Activated naive CD4-positive, alpha-beta T cell treated with anti-CD3 and anti-CD28 coated beads, Interleukin-2, amount 10 ng/mL, durations not matched to agents 7 days and 5 days (primary cell): ENCODE data around the gene INHBC.

ENCODE experiments used
- CTCF ChIA-PET: fragments of 350-600 bp; sonication (Branson Sonifier 250); formaldehyde crosslinking; loops from one replicate; lab custom pipeline; 2021; ENCODE audit warnings: antibody characterized with exemption; lab: Charles Lee
- DNase-seq: peaks from one replicate; pipeline ENCODE4 v3.0.0-alpha.2; 2020
- H3K27ac Mint-ChIP-seq: one replicate; pipeline ENCODE4 v1.8.0; 2021; ENCODE audit warnings: mild to moderate bottlenecking, moderate library complexity, mixed read lengths
- H3K27me3 Mint-ChIP-seq: one replicate; pipeline ENCODE4 v1.8.0; 2021; ENCODE audit warnings: mild to moderate bottlenecking, mixed read lengths
- H3K36me3 Mint-ChIP-seq: one replicate; pipeline ENCODE4 v1.8.0; 2021; ENCODE audit warnings: mixed read lengths
- H3K4me1 Mint-ChIP-seq: one replicate; pipeline ENCODE4 v1.8.0; 2021; ENCODE audit warnings: mixed read lengths
- H3K4me3 Mint-ChIP-seq: one replicate; pipeline ENCODE4 v1.8.0; 2021; ENCODE audit warnings: mild to moderate bottlenecking, moderate library complexity, mixed read lengths
- H3K9me3 Mint-ChIP-seq: one replicate; pipeline ENCODE4 v1.8.0; 2021; ENCODE audit warnings: mixed read lengths

The INHBC gene

GRCh38 chr12:57452181-57452936 is 17.8 kb downstream of the INHBC start:
- no peak for DNase-seq
- Mint-ChIP-seq H3K36me3 (no peaks in the 10 kb centered on the region), H3K9me3 (no peaks in the 10 kb centered on the region), H3K27ac (no peak overlapping the region), H3K4me1 (peaks cover 18% of the 10 kb centered on the region), H3K4me3 (no peak overlapping the region), H3K27me3 (peaks cover 48% of the 10 kb centered on the region)
- CTCF ChIA-PET: interaction anchor here (0.6 to 7.1 kb wide), 37 partner anchors 8 to 266 kb away, joined by 3 to 90 read pairs (median 4); partner anchors contain the start of genes INHBC, NXPH4 and STAC3

GRCh38 chr12:57452937-57453509 is 18.4 kb downstream of the INHBC start:
- H3K9me3 Mint-ChIP-seq: no peaks in the 10 kb centered on the region
- CTCF ChIA-PET: interaction anchor here (0.6 to 7.1 kb wide), 35 partner anchors 8 to 267 kb away, joined by 3 to 90 read pairs (median 4); partner anchors contain the start of genes INHBC, NXPH4 and STAC3
- no peak overlapping the region for H3K27ac Mint-ChIP-seq
- peaks cover 48% of the 10 kb centered on the region for H3K27me3 Mint-ChIP-seq
- H3K4me1 Mint-ChIP-seq: peaks cover 18% of the 10 kb centered on the region
- peak; percentile 74 for DNase-seq
- no peaks in the 10 kb centered on the region for H3K36me3 Mint-ChIP-seq
- no peak overlapping the region for H3K4me3 Mint-ChIP-seq

- H3K27me3 Mint-ChIP-seq: peaks cover 54% of the 10 kb centered on the region
These were observed 19.6 kb downstream of the INHBC start for GRCh38 chr12:57454213-57454565.

GRCh38 chr12:57454566-57455373 is 20.2 kb downstream of the INHBC start, which contains the start of gene INHBE:
TSS of gene INHBE (plus strand) at chr12:57455307. CDS start at chr12:57455537, 230 bp downstream.
- Mint-ChIP-seq H3K4me3 (no peak within 1 kb of the TSS), H3K27me3 (peaks cover 60% of the 10 kb centered on the region), H3K27ac (peak within 1 kb of the TSS; percentile 38), H3K4me1 (peaks cover 32% of the 10 kb centered on the region), H3K9me3 (no peaks in the 10 kb centered on the region), H3K36me3 (no peaks in the 10 kb centered on the region)
- DNase-seq: no peak
- CTCF ChIA-PET: interaction anchor here (0.6 to 7.1 kb wide), 21 partner anchors 9 to 965 kb away, joined by 3 to 90 read pairs (median 5); partner anchors contain the start of gene INHBC

More at GRCh38 chr12:57454213-57454565, 19.6 kb downstream of the INHBC start:
- Mint-ChIP-seq H3K4me3 (no peak overlapping the region), H3K36me3 (no peaks in the 10 kb centered on the region), H3K9me3 (no peaks in the 10 kb centered on the region), H3K27ac (no peak overlapping the region), H3K4me1 (peaks cover 29% of the 10 kb centered on the region)
- DNase-seq: no peak
- CTCF ChIA-PET: interaction anchor here (0.8 to 7.1 kb wide), 15 partner anchors 9 to 239 kb away, joined by 3 to 90 read pairs (median 12); partner anchors contain the start of genes INHBC and NXPH4

- Mint-ChIP-seq H3K36me3 (no peaks in the 10 kb centered on the region), H3K27ac (peak overlapping the region; percentile 38)
- CTCF ChIA-PET: interaction anchor here (0.6 to 7.1 kb wide), 25 partner anchors 10 to 964 kb away, joined by 3 to 90 read pairs (median 4); partner anchors contain the start of gene INHBC
These were observed 21.0 kb downstream of the INHBC start for GRCh38 chr12:57455374-57456144.

GRCh38 chr12:57456145-57456700 is 21.6 kb downstream of the INHBC start:
- H3K36me3 Mint-ChIP-seq: no peaks in the 10 kb centered on the region
- CTCF ChIA-PET: interaction anchor here (0.5 to 7.1 kb wide), 25 partner anchors 10 to 391 kb away, joined by 3 to 90 read pairs (median 4); partner anchors contain the start of gene INHBC

More at GRCh38 chr12:57455374-57456144, 21.0 kb downstream of the INHBC start:
- no peak for DNase-seq
- Mint-ChIP-seq H3K27me3 (peaks cover 67% of the 10 kb centered on the region), H3K9me3 (no peaks in the 10 kb centered on the region), H3K4me3 (no peak overlapping the region), H3K4me1 (peaks cover 37% of the 10 kb centered on the region)

GRCh38 chr12:57456737-57457490 is 22.3 kb downstream of the INHBC start:
- Mint-ChIP-seq H3K9me3 (no peaks in the 10 kb centered on the region), H3K27me3 (peaks cover 74% of the 10 kb centered on the region), H3K27ac (no peak overlapping the region), H3K4me3 (no peak overlapping the region), H3K36me3 (no peaks in the 10 kb centered on the region), H3K4me1 (peaks cover 47% of the 10 kb centered on the region)
- CTCF ChIA-PET: interaction anchor here (0.5 to 7.1 kb wide), 12 partner anchors 9 to 392 kb away, joined by 3 to 90 read pairs (median 6); partner anchors contain the start of gene INHBC
- DNase-seq: no peak

More at GRCh38 chr12:57456145-57456700, 21.6 kb downstream of the INHBC start:
- Mint-ChIP-seq H3K27ac (peak overlapping the region; percentile 22), H3K9me3 (no peaks in the 10 kb centered on the region), H3K27me3 (peaks cover 72% of the 10 kb centered on the region), H3K4me1 (peaks cover 42% of the 10 kb centered on the region), H3K4me3 (no peak overlapping the region)
- peak; percentile 69 for DNase-seq

GRCh38 chr12:57458665-57459054 is 24.1 kb downstream of the INHBC start:
- H3K4me1 Mint-ChIP-seq: peaks cover 61% of the 10 kb centered on the region
- no peaks in the 10 kb centered on the region for H3K36me3 Mint-ChIP-seq
- peaks cover 73% of the 10 kb centered on the region for H3K27me3 Mint-ChIP-seq
- DNase-seq: no peak
- H3K27ac Mint-ChIP-seq: peak overlapping the region; percentile 95
- CTCF ChIA-PET: interaction anchor here (0.5 to 2.4 kb wide), 38 partner anchors 9 to 293 kb away, joined by 3 to 14 read pairs (median 5); partner anchors contain the start of genes ARHGAP9, B4GALNT1, CDK4 and SHMT2
- peak overlapping the region; percentile 94 for H3K4me3 Mint-ChIP-seq
- H3K9me3 Mint-ChIP-seq: no peaks in the 10 kb centered on the region

GRCh38 chr12:57459055-57459749 is 24.6 kb downstream of the INHBC start:
- Mint-ChIP-seq H3K27ac (peak overlapping the region; percentile 95), H3K36me3 (no peaks in the 10 kb centered on the region), H3K27me3 (peaks cover 78% of the 10 kb centered on the region), H3K4me3 (peak overlapping the region; percentile 94), H3K9me3 (no peaks in the 10 kb centered on the region), H3K4me1 (peaks cover 66% of the 10 kb centered on the region)
- DNase-seq: peak; percentile 96
- CTCF ChIA-PET: interaction anchor here (0.6 to 2.4 kb wide), 37 partner anchors 10 to 293 kb away, joined by 3 to 14 read pairs (median 5); partner anchors contain the start of genes ARHGAP9, B4GALNT1, CDK4 and SHMT2

GRCh38 chr12:57459750-57460467 is 25.3 kb downstream of the INHBC start, which contains the start of gene GLI1:
TSS of gene GLI1 (plus strand) at chr12:57459785. CDS start at chr12:57463692, 3,907 bp downstream.
- H3K9me3 Mint-ChIP-seq: no peaks in the 10 kb centered on the region
- H3K27me3 Mint-ChIP-seq: peaks cover 73% of the 10 kb centered on the region
- no peak for DNase-seq
- H3K27ac Mint-ChIP-seq: peak within 1 kb of the TSS; percentile 95
- CTCF ChIA-PET: interaction anchor here (0.6 to 7.5 kb wide), 24 partner anchors 8 to 247 kb away, joined by 3 to 67 read pairs (median 6); partner anchors contain the start of genes B4GALNT1 and SHMT2
- no peaks in the 10 kb centered on the region for H3K36me3 Mint-ChIP-seq
- H3K4me3 Mint-ChIP-seq: peak within 1 kb of the TSS; percentile 94
- H3K4me1 Mint-ChIP-seq: peaks cover 72% of the 10 kb centered on the region

- Mint-ChIP-seq H3K36me3 (no peaks in the 10 kb centered on the region), H3K27me3 (peaks cover 68% of the 10 kb centered on the region), H3K9me3 (no peaks in the 10 kb centered on the region), H3K4me1 (peaks cover 69% of the 10 kb centered on the region), H3K4me3 (peak overlapping the region; percentile 74), H3K27ac (peak overlapping the region; percentile 9)
- CTCF ChIA-PET: interaction anchor here (1.0 to 7.5 kb wide), 5 partner anchors 8 to 160 kb away, joined by 3 to 67 read pairs (median 4); no protein-coding TSS in a partner anchor
- peak; percentile 42 for DNase-seq
These were observed 25.8 kb downstream of the INHBC start for GRCh38 chr12:57460468-57460784.
